HG02623 (cell line): ENCODE results near the gene PRKN.
A peak's percentile ranks its signal among the peaks of the same experiment; 100 is the strongest.

Experiments used
- ATAC-seq: cut with Tn5 transposase; IDR thresholded peaks from one replicate; pipeline ENCODE4 v1.9.1; 2021; ENCODE audit warnings: moderate library complexity; ENCODE audit not compliant: unreplicated experiment

PRKN gene

DNA sequence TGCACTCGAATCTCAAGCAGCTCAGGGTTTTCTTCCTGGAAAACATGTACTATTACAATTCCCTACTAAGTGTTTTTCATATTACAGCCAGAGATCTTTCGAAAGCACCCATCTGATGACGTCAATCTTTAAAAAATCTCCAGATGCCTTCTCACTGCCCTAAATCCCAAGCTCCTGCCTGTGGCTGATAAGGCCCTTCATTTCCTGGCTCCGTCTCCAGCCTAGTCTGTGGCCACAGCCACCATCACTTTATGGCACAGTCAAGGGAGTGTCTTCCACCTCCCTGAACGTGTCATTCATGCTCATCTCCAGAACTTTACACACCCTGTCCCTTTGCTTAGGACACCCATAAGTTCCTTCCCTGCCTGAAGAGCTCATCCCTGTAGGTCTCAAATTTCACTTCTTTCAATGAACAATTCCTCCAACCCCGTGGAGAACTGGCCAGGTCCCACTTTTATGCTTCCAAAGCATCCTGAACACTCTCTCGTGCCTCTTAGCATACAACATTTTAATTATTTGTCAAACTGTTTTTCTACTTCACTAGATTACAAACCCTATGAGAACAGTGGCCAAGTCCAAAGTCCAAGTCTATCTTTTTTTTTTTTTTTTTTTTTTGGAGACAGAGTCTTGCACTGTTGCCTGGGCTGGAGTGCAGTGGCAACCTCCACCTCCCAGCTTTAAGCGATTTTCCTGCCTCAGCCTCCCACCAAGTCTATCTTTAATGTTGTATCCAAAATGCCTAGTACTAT is 1347.6 kb downstream of the PRKN start:
- no peak for ATAC-seq

DNA sequence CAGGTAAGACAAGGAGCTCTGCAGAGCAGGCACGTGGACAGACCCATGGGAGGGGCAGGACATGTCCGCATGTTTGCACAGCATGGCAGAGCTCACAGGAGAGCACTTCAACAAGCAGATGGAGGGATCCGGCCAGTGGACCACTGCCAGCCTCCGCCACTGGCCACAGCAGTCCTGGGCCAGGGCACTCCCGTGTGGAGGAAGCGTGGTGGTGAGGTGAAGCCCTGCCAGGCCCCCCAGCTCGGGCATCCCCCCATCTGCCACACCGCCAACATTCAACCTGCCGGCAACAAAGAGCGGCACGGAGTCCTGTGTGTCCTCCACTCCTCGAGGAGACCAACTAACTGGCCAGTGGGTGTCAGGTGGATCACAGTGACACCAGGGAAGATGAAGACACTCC is 1349.5 kb downstream of the PRKN start:
- ATAC-seq, result no peak

DNA sequence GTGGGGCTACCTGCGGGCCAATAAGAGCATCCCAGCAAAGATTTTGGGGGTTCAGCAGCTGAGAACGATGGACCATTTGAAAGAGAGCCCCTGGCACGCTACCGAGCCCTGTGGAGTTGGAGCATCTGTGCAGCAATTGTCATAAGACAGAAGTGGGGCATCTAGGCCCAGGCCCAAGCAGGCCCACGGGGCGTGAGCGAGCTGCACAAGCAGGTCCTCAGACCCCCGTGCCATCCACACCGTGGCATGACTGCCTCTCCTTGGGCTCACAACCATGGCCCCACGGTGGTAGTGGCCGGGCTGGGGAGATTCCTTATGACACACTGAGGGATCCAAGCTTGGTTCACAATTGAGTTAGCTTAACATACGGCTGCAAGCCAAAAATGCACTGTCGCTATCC is 1350.5 kb downstream of the PRKN start:
- ATAC-seq, result no peak

DNA sequence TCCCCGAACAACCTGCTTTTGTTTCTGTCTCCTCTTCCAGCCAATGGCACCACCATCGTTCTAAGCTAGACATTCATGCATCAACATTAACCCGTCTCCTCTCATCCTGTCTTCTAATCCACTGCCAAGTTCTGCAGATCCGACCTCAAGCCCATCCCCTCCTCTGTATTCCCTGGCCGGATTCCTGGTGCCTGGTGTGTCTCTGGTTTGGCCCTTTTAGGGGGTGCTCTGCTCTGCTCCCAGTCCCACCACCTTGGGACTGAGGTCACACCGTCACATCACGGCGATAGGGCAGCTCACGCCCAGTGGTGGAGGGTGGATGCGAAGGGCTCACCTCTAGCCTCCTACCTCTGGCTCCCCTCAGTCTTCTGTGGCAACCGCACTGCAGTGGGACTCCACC is 1351.2 kb downstream of the PRKN start:
- ATAC-seq, result no peak

DNA sequence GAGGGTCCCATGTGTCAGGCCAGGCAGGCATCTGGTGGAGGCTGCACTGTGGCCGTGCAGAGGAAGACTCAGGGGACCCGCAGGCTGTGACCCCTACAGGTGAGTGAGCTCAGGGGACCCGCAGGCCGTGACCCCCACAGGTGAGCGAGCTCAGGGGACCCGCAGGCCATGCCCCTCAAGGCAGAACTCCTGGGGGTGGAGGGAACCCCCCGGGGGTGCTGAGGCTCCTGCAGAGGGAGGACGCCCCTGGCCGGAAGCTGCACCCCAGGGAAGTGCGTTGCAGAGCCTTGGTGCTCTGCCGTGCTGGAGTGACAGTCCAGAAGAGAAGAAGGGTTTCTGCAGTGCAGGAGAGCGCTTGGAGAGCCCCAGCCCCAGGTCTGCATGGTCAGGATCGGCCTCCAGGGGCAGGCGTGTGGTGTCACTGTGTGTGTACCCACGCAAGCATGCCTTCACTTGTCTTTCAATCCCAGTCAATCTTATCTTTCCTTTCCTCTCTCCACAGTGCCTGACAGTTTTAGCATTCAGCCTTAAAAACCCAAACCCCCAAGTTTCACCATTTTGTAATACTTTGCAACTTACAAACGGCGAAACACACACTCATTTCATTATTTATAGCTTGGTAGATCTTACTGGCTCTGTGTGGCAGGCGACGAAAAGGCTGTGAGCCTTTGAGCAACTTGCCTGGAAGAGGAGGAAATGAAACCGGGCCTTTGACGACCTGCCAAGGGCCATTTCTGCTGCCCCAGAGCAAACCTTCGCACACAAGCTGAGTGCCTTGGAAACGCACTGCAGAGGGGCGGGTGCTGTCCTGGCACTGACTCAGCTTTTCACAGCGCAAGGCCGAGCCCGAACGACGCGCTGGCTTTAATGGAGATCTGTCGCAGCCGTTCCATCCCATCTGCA is 1352.3 kb downstream of the PRKN start:
- ATAC-seq, result no peak

DNA sequence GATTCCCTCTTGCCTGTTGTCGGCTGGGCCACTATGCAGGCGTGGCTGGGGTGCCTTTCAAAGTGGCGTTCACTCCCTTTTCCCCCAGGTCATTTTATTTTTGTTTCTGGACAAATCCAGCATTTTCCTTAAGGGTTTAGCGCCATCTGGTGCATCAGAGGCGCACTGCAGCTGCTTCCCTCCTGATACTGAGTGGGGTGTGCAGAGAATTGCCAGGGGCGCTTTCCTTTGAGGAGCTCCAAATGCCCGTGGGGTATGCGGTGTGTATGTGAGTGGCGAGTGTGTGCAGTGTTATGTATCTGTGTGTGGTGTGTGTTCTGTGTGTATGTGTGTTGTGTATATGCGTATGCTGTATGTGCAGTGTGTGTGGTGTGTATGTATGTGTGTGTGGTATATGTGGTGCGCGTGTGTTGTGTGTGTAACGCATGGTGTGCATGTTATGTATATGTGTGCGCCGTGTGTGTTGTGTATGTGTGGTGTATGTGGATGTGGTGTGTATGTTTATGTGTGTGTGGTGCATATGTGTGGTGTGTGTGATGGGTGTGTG is 1353.6 kb downstream of the PRKN start:
- ATAC-seq, result peak; percentile 38

DNA sequence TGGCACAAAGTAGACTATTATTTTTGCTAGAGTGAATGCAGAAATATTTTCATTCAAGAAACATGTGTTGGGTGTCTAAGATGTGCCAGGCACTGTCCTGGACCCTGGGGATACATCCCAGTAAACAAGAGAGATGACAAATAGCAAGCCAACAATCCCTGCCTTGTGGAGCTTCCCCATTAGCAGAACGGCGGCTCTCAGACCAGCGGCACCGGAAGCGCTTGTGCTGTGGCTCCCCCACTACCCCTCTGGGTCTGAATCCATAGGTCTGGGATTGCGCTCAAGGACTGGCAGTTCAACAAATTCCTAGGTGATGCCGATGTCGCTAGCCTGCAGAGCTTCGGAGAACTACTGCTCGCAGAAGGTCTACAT is 1355.2 kb downstream of the PRKN start:
- no peak for ATAC-seq

DNA sequence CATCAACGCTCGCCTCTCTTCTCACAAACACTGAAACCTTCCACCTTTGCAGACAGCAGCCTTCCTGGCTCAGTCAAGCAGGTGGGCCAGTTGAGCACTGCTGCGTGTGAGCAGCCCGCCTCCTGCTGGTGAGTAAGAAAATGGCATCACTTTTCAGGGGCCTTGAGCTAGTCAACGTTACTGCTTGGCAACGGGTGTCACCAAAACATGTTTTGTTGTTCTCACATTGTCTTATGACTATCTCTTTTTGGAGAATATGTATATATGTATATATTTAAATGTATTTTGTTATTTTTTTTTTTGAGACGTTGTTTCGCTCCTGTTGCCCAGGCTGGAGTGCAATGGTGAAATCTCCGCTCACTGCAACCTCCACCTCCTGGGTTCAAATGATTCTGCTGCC is 1356.7 kb downstream of the PRKN start:
- ATAC-seq, result peak; percentile 93

DNA sequence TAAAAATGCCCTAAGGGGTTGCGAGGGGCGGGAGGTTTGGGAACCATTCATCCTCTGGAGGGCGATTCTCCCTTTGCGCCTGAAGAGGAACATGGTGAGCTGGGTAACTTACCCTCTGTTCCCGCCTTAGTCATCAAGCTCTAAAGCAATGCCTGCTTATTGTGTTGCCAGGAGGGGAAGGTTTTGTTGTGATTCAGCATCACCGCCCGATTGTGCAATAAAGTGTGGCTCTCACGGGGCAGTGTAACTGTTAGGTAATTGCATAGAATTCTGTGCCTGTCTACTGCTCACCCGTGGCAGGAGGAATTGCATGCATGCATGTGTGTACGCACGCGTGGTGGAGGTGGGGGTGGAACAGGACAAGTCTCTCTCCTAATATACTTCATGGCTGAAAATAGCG is 1358.2 kb downstream of the PRKN start:
- no peak for ATAC-seq

DNA sequence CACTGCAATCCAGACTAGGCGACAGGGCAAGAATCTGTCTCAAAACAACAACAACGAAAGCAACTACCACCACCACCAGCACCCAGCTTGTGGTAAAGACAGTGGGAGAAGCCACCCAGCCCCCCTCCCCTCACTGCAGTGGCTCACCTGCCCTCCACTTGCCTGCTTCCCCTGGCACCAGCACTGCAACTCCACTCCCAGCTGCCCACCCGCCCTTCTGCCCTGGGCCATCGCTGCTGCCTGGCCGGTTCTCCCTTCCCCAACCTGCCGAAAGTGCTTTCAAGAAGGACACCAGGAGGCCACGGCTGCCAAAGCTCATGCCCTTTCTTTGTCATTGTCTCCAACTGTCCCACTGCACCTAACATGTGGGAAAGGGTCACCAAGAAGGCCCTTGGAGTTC is 1359.1 kb downstream of the PRKN start:
- ATAC-seq, result no peak

DNA sequence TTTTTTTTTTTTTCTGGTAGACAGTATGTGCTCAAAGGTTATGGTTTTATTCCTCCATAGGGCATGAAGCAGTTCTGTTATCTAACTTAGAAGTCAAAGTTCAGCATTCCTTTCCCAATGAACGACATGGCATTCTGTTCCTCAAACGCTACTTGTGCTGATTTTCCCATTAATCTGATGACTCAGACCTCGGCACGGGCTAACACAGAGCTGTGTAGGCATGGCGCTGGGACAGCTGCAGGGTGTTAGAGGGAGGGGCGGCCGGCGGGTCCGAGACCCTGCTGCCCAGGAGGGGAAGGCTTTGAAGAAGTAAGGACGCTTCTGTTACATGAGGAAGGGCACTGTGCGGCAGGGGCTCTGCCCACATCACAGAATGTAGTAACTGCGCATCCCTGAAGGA is 1360.1 kb downstream of the PRKN start:
- ATAC-seq, result no peak

DNA sequence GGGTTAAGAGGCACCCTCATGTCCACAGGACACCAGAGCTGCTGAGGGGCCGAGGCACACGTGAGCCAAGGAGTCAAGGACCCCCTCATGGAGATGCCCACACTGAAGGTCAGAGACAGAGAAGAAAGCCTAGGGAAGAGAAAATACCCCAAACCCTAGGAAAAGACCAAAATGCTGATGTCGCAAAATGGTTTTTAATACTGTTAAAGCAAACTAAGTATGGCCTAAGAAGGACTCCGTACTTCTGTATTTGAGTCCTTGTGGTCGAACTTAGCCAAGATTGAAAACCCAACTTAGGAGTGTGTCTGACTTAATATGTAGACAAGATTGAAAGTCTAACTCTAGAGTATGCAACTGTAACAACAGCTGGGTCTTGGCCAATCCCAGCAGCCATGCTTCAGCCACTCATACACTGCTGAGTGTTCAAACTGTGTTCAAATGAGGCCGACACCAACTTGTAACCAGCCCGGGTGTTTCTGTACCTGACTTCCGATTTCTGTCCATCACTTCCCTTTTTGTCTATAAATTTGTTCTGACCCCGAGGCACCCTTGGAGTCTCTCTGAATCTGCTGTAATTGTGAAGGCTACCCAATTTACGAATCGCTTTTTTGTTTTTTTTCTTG is 1361.2 kb downstream of the PRKN start:
- no peak for ATAC-seq

DNA sequence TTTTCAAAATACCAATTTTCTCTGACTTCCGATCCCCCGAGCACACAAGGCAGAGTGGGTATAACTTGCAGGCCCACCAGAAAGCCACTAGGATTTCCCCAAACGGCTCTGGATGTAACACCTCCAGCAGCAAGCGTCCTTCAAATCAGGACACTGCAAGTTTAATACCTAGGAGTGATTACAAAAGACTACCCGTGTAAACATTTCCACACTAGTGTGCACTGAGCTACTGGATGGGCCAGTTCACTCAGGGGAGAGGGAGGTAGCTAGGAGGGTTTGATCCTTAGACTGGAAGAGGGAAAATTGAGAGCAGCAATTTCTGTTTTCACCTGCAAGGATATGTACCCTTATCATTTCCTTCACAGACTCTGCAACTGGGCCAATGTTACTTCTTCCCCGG is 1361.9 kb downstream of the PRKN start:
- ATAC-seq, result no peak

DNA sequence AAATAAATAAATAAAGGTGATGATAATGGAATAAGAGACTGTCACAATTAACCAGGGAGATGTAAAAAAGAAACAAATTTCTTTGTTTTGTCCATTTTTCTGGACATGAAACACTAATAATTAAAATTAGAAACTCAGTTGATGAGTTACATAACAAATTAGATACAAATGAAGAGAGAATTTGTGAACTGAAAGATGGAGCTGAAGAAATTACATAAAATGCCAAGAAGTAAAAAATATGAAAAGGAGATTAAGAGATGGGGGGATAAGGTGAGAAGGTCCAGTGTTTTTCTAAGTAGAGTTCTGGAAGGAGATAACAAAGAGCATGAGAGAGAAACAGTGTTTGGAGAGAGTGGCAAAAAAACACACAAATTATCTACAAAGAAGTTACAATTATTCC is 1364.3 kb downstream of the PRKN start:
- ATAC-seq, result no peak

DNA sequence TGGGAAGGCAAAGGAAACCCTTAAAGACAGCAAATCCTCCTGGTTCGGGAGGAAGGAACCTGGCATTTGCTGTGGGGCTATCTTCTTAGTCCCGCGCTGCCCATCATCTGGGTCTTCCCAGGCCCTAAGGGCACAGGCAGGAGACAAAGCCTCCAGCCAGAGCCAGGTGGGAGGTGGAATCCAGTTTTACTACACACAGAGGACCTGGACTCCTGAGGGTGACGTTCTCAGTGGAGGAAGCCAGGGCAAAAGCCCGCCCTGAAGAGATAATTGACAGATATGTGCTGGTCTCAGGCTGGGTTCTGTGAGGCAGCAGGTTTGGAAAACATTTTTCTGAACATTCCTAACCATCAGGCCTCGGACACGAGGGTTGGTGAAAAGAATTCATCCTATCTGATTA is 1365.3 kb downstream of the PRKN start:
- ATAC-seq, result no peak

DNA sequence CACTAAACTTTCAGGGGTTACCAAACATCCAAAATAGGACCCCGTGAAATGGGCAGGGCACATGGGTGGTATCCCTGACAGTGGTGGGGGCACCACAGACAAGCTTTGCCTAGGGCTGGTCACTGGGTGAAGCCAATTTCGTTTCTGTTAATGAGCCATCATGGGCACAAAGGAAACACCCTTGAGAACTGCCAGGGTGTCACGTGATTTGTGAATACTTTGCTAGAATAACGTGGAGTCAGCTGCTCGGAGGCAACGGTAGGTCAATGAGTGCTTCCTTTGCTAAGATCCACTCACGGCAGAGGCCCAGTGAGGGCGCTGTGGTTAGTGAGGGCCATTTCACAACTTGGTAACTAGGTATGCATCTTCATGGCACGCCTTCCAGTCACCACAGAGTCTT is 1366.0 kb downstream of the PRKN start:
- ATAC-seq, result no peak

DNA sequence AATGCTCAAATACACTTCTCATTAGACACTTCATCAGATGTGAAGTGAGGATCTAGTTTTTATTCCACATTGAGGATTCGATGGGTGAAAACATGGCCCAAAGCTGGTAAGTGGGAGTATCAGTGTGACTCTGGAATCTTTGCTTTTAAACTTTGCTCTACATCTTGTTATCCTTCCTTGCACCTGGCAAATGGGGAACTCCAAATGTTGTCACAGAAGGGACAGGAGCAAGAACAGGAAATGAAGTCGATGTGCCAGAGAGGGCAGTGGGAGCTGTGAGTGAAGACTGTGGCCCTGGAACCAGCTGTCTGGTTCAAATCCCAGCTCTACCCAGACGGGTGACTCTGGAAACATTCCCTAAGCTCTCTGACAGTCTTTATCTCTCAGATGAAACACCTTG is 1367.0 kb downstream of the PRKN start:
- ATAC-seq, result no peak

DNA sequence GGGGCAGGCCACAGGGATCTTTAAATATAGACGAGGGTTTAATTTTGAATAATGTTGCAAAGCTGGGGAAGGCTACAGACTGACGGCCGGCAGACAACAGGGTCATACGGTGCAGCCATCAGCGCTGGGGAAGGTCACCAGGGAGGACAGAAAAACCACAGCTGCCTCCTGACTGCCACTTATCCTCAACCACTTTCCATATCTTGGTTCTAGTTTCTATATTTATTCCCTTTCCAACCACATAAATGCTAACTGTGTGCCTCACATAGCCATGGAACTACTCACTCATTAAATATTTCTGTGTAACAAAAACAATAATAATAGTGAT is 1368.0 kb downstream of the PRKN start:
- ATAC-seq, result no peak

DNA sequence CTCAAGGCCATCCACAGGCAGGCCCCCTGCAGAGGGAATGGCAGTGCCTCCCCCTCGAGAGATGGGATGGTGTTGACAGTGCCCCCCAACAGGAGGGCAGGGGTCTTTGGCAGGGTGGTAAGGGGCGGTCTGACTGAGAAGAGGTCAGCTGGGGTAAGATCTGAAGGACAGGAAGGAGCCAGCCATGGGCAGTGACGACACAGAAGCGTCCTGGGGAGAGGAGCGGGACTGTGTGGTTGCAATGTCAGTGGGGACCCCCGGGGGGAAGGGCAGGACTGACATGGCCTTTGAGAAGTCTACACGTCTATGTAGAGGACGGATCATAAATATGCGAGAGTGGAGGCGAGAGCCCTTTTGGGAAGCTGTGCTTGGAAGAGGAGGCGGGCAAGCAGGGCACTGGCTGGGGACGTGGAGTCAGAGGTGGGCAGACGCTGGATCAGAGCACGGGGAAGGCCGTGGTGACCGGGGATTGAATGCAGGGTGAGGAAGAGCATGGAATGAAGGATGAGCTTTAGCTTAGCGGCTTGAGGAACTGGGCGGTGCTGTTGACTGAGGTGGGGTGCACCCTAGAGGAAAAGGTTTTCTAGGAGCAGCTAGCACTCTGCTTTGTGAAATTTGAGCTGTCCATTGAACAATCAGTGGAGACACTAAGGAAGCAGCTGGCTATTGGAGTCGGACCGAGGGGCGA is 1371.3 kb downstream of the PRKN start:
- ATAC-seq, result no peak

DNA sequence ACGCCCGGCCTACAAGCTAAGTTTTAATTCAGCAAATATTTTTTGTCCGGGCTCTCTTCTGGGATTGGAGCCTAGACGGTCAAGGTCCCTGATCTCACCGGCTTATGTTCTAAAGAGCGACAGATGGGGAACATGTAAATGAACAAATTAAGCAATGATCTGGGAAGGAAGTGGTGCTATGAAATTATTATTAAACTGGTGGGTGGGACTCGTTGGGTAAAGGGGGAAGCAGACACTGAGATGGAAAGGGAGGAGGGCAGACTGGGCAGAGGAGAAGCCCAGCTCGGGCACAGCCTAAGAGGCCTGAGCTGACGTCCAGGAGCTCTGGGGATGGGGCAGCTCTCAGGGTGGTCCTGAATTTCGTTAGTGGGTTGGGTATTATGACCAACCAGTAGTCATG is 1371.9 kb downstream of the PRKN start:
- no peak for ATAC-seq

DNA sequence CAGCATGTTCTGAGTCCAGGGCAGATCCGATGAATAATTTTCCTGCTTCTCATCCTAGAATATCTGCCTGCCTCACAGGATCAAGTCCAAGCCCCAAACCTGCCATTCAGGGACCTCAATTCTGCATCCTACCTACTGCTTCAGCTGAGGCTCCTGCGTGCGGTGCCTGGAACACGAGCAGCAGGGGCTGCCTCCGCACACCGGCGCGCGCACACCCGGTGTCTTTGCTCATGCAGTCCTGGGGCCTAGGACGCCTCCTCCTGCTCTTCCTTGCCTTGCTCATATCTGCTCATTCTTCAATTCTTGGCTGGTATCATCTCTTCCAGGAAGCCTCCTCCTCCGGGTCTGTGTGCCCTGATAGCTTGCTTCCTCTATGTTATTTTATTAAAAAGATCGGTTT is 1372.6 kb downstream of the PRKN start:
- ATAC-seq, result no peak
